Measurements from ENCODE around the gene PLCB1.

Gene PLCB1

DNA sequence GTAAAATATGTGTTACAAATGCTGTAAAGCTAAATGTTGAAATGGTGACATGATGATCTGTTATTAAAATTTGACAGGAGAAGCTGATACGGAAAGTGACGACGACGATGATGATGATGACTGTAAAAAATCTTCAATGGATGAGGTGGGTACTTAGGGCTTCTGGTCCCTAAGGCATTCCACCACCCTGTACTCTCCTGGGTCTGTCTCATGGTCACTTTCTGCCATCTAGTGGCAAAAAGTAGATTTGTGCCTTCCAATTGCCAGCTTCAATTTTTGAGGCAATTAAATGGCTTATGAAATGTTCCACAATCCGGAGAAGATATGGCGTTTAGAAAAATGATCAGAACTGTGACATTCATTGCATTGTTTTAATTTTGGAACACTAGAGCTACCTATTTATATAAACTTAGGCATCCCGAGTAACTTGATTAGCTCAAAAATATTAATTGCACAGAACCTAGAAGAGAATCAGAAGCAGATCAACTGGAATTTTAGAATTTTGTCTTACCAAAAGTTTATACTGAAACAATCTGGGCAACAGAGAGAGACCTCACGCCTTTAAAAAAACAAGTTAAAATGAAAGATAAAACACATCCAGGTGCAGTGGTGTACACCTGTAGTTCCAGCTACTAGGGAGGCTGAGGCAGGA lies 590.3 kb downstream of the PLCB1 start:
- H3F3A ChIP-seq (ENCODE audit: control insufficient read depth, insufficient read depth), result no peaks in the 10 kb centered on the region
- H3K9me2 ChIP-seq (replicated peaks; ENCODE audit: control insufficient read depth, low read length), result no peaks in the 10 kb centered on the region
- H3K27ac ChIP-seq (ENCODE audit: low read depth, low read length), result no peak overlapping the region
- H3K36me3 ChIP-seq (ENCODE audit: control insufficient read depth, low read length), result no peaks in the 10 kb centered on the region
- H3K4me3 ChIP-seq (ENCODE audit: low read length), result no peak overlapping the region
- H3K79me2 ChIP-seq (ENCODE audit: control insufficient read depth, low read length), result no peaks in the 10 kb centered on the region
- H3K27me3 ChIP-seq (ENCODE audit: control insufficient read depth, low read length), result peaks cover 8% of the 10 kb centered on the region
- no peaks in the 10 kb centered on the region for H4K20me1 ChIP-seq (ENCODE audit: control insufficient read depth, insufficient read depth, low read depth, low read length)
- no peak for TF ChIP-seq EZH2phosphoT487 (IDR thresholded peaks at IDR 0.05; ENCODE audit: borderline replicate concordance, low read length)
- TF ChIP-seq, protein P1, sequence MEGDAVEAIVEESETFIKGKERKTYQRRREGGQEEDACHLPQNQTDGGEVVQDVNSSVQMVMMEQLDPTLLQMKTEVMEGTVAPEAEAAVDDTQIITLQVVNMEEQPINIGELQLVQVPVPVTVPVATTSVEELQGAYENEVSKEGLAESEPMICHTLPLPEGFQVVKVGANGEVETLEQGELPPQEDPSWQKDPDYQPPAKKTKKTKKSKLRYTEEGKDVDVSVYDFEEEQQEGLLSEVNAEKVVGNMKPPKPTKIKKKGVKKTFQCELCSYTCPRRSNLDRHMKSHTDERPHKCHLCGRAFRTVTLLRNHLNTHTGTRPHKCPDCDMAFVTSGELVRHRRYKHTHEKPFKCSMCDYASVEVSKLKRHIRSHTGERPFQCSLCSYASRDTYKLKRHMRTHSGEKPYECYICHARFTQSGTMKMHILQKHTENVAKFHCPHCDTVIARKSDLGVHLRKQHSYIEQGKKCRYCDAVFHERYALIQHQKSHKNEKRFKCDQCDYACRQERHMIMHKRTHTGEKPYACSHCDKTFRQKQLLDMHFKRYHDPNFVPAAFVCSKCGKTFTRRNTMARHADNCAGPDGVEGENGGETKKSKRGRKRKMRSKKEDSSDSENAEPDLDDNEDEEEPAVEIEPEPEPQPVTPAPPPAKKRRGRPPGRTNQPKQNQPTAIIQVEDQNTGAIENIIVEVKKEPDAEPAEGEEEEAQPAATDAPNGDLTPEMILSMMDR (IDR thresholded peaks at IDR 0.05; ENCODE audit: low read depth, low read length, poor library complexity, severe bottlenecking), result peak; percentile 81
- H3K9me3 ChIP-seq (ENCODE audit: control insufficient read depth, insufficient read depth, low read length), result no peaks in the 10 kb centered on the region
- no peak overlapping the region for H3K4me2 ChIP-seq (ENCODE audit: low read length)
- H3K4me1 ChIP-seq (ENCODE audit: control insufficient read depth, low read length), result no peaks in the 10 kb centered on the region

DNA sequence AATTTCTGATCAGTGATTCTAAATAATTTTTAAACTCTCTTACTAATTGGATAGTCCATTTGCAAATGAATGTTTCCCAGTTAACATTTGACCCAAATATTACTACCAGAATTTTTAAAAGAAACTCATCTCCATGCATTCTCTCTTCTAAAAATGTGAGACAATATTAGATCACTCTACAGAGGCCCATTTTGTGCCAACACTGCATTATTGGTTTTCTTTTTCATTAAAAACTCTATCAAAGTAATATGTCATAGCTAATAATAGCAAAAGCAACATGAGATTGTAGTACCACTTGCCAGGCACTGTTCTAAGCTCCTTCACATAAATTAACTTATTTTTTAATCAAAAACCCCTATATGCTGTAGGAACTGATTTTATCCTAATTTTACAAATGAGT lies 591.2 kb downstream of the PLCB1 start:
- H3K4me3 ChIP-seq (ENCODE audit: low read length), result no peak overlapping the region
- no peak overlapping the region for H3K27ac ChIP-seq (ENCODE audit: low read depth, low read length)
- no peaks in the 10 kb centered on the region for H3K9me3 ChIP-seq (ENCODE audit: control insufficient read depth, insufficient read depth, low read length)
- no peak overlapping the region for H3K4me2 ChIP-seq (ENCODE audit: low read length)
- peaks cover 11% of the 10 kb centered on the region for H3K27me3 ChIP-seq (ENCODE audit: control insufficient read depth, low read length)
- H3K9me2 ChIP-seq (replicated peaks; ENCODE audit: control insufficient read depth, low read length), result no peaks in the 10 kb centered on the region
- H3K36me3 ChIP-seq (ENCODE audit: control insufficient read depth, low read length), result no peaks in the 10 kb centered on the region
- H4K20me1 ChIP-seq (ENCODE audit: control insufficient read depth, insufficient read depth, low read depth, low read length), result no peaks in the 10 kb centered on the region
- H3K79me2 ChIP-seq (ENCODE audit: control insufficient read depth, low read length), result no peaks in the 10 kb centered on the region
- H3K4me1 ChIP-seq (ENCODE audit: control insufficient read depth, low read length), result no peaks in the 10 kb centered on the region
- TF ChIP-seq, protein P1 (IDR thresholded peaks at IDR 0.05; ENCODE audit: low read depth, low read length, poor library complexity, severe bottlenecking), result no peak
- TF ChIP-seq EZH2phosphoT487 (IDR thresholded peaks at IDR 0.05; ENCODE audit: borderline replicate concordance, low read length), result no peak
- H3F3A ChIP-seq (ENCODE audit: control insufficient read depth, insufficient read depth), result no peaks in the 10 kb centered on the region

DNA sequence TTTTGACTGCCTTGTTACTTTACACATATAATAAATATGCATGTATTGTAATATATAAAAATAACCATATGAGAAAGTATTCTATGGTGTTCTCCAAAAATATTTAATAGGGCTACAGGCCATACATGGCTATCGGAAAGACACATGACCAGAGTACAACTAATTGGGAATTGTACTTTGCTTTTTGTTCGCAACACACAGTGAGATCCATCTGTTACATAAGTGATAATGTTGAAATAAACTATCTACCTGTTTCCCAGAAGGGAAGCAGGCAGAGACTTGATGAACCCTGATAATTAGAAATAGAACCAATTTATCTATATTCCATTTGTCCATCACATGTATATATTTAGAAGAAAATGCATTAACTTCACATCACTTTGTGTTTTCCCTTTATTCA lies 592.8 kb downstream of the PLCB1 start:
- Histone ChIP-seq H3K4me1 (ENCODE audit: control insufficient read depth, low read length) (no peaks in the 10 kb centered on the region), H3K79me2 (ENCODE audit: control insufficient read depth, low read length) (no peaks in the 10 kb centered on the region), H3K27me3 (ENCODE audit: control insufficient read depth, low read length) (peaks cover 11% of the 10 kb centered on the region), H3F3A (ENCODE audit: control insufficient read depth, insufficient read depth) (no peaks in the 10 kb centered on the region), H4K20me1 (ENCODE audit: control insufficient read depth, insufficient read depth, low read depth, low read length) (no peaks in the 10 kb centered on the region), H3K4me3 (ENCODE audit: low read length) (no peak overlapping the region), H3K9me2 (replicated peaks; ENCODE audit: control insufficient read depth, low read length) (no peaks in the 10 kb centered on the region), H3K4me2 (ENCODE audit: low read length) (no peak overlapping the region), H3K9me3 (ENCODE audit: control insufficient read depth, insufficient read depth, low read length) (no peaks in the 10 kb centered on the region), H3K27ac (ENCODE audit: low read depth, low read length) (no peak overlapping the region), H3K36me3 (ENCODE audit: control insufficient read depth, low read length) (no peaks in the 10 kb centered on the region)
- TF ChIP-seq EZH2phosphoT487 (IDR thresholded peaks at IDR 0.05; ENCODE audit: borderline replicate concordance, low read length), result no peak
- TF ChIP-seq, protein P1 (IDR thresholded peaks at IDR 0.05; ENCODE audit: low read depth, low read length, poor library complexity, severe bottlenecking), result no peak
